Measurements from ENCODE around the gene BTBD9.

Gene BTBD9

GRCh38 chr6:38404355-38404754 is 235.4 kb downstream of the BTBD9 start:
- H3K4me3 ChIP-seq (replicated peaks; ENCODE audit: low read depth, low read length), result no peak overlapping the region
- TF ChIP-seq, protein P1, sequence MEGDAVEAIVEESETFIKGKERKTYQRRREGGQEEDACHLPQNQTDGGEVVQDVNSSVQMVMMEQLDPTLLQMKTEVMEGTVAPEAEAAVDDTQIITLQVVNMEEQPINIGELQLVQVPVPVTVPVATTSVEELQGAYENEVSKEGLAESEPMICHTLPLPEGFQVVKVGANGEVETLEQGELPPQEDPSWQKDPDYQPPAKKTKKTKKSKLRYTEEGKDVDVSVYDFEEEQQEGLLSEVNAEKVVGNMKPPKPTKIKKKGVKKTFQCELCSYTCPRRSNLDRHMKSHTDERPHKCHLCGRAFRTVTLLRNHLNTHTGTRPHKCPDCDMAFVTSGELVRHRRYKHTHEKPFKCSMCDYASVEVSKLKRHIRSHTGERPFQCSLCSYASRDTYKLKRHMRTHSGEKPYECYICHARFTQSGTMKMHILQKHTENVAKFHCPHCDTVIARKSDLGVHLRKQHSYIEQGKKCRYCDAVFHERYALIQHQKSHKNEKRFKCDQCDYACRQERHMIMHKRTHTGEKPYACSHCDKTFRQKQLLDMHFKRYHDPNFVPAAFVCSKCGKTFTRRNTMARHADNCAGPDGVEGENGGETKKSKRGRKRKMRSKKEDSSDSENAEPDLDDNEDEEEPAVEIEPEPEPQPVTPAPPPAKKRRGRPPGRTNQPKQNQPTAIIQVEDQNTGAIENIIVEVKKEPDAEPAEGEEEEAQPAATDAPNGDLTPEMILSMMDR (IDR thresholded peaks at IDR 0.05; ENCODE audit: low read depth, low read length, missing control alignments), result no peak
- no peak for DNase-seq (ENCODE audit: extremely low read depth, low read depth)

GRCh38 chr6:38403548-38403947 is 236.2 kb downstream of the BTBD9 start:
- no peak overlapping the region for H3K4me3 ChIP-seq (replicated peaks; ENCODE audit: low read depth, low read length)
- TF ChIP-seq, protein P1 (IDR thresholded peaks at IDR 0.05; ENCODE audit: low read depth, low read length, missing control alignments), result no peak
- DNase-seq (ENCODE audit: extremely low read depth, low read depth), result no peak

- TF ChIP-seq, protein P1 (IDR thresholded peaks at IDR 0.05; ENCODE audit: low read depth, low read length, missing control alignments), result no peak
- H3K4me3 ChIP-seq (replicated peaks; ENCODE audit: low read depth, low read length), result no peak overlapping the region
- no peak for DNase-seq (ENCODE audit: extremely low read depth, low read depth)
Measured at GRCh38 chr6:38400764-38401163, 239.0 kb downstream of the BTBD9 start.

GRCh38 chr6:38400101-38400500 is 239.6 kb downstream of the BTBD9 start:
- no peak overlapping the region for H3K4me3 ChIP-seq (replicated peaks; ENCODE audit: low read depth, low read length)
- DNase-seq (ENCODE audit: extremely low read depth, low read depth), result no peak
- TF ChIP-seq, protein P1 (IDR thresholded peaks at IDR 0.05; ENCODE audit: low read depth, low read length, missing control alignments), result no peak

- no peak overlapping the region for H3K4me3 ChIP-seq (replicated peaks; ENCODE audit: low read depth, low read length)
- TF ChIP-seq, protein P1 (IDR thresholded peaks at IDR 0.05; ENCODE audit: low read depth, low read length, missing control alignments), result no peak
- DNase-seq (ENCODE audit: extremely low read depth, low read depth), result no peak
Measured at GRCh38 chr6:38396209-38396608, 243.5 kb downstream of the BTBD9 start.

- TF ChIP-seq, protein P1 (IDR thresholded peaks at IDR 0.05; ENCODE audit: low read depth, low read length, missing control alignments), result no peak
- DNase-seq (ENCODE audit: extremely low read depth, low read depth), result no peak
- H3K4me3 ChIP-seq (replicated peaks; ENCODE audit: low read depth, low read length), result no peak overlapping the region
Measured at GRCh38 chr6:38393986-38394385, 245.7 kb downstream of the BTBD9 start.

Measured in HFF-Myc (cell line).